ENCODE measurements around the gene RELL2. TPM values are rescaled to one million over a fixed set of nuclear protein-coding genes. Genes with fewer than 3 reads are reported as not detected.

RELL2 gene
- total RNA-seq, 2 experiments from 2014 or later: 28.0 to 43.1 TPM

DNA sequence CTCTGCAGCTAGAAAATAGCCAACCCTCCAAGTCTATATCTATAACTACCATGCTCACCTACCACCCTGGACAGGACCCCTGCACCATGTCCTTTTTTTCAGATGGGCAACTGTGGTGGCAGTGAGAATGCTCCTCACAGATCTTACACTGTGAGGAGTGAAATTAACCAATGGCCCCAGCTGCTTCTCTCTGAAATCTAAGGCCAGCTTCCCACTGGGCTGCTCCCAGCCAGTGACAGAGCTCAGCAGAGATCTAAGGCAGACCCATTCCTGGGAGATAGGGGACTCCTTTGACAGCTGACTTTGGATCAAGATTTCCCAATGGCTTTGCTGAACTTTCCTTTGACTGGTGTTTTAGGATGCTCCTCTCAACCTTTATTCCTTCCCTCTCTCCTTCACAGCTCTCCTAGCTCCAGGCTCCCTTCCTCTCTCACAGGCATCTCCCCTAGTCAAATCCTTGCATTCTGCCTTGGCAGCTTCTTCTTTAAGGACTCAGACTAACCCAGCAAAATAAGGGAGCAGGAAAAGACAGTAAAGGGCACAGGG, 46.9 kb downstream of the RELL2 start:
- POLR2A ChIA-PET: interaction anchor here (0.6 kb wide), 2 partner anchors 116 to 409 kb away, joined by 4 to 7 read pairs; no protein-coding TSS in a partner anchor
- H3K4me1 ChIP-seq (ENCODE audit: insufficient read depth, low read length, poor library complexity, severe bottlenecking): peaks cover 5% of the 10 kb centered on the region

DNA sequence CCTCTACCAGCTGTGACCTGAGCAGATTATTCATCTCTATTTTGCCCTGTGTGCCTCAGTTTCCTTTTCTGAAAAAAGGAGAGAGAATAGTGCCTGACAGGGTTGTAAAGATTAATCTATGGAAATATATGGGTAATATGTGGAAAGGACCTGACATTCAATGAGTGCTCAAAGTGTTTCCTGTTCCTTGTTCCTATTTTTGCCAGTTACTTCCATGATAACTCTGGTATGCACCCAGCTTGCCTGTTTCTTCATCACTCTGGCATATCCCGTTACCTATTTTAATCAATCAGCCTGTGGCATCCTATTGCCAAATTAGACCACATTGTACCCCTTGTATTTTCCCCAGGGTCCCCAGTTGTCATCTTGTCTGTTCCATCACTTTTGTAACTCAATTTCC, 48.8 kb downstream of the RELL2 start:
- Histone ChIP-seq H4K20me1 (ENCODE audit: insufficient read depth, low read length) (no peaks in the 10 kb centered on the region), H2AFZ (ENCODE audit: low read length) (no peak overlapping the region), H3K4me2 (ENCODE audit: low read length) (no peak overlapping the region), H3K4me1 (ENCODE audit: insufficient read depth, low read length, poor library complexity, severe bottlenecking) (peaks cover 5% of the 10 kb centered on the region), H3K9me3 (ENCODE audit: low read length) (no peaks in the 10 kb centered on the region), H3K36me3 (ENCODE audit: insufficient read depth, low read length) (no peaks in the 10 kb centered on the region), H3K79me2 (ENCODE audit: insufficient read depth, low read depth, low read length) (no peaks in the 10 kb centered on the region), H3K9me2 (ENCODE audit: insufficient read depth, low read length) (no peaks in the 10 kb centered on the region), H3K4me3 (ENCODE audit: low read depth, low read length, poor library complexity, severe bottlenecking) (no peak overlapping the region), H3K27ac (ENCODE audit: low read depth, low read length, poor library complexity, severe bottlenecking) (no peak overlapping the region)
- DNase-seq (ENCODE audit: low spot score): no peak
- POLR2A ChIA-PET: no interaction called here
- intact Hi-C loops (cut with micrococcal nuclease; ENCODE audit: unreplicated experiment): no loop called here
- TF ChIP-seq, protein P1, sequence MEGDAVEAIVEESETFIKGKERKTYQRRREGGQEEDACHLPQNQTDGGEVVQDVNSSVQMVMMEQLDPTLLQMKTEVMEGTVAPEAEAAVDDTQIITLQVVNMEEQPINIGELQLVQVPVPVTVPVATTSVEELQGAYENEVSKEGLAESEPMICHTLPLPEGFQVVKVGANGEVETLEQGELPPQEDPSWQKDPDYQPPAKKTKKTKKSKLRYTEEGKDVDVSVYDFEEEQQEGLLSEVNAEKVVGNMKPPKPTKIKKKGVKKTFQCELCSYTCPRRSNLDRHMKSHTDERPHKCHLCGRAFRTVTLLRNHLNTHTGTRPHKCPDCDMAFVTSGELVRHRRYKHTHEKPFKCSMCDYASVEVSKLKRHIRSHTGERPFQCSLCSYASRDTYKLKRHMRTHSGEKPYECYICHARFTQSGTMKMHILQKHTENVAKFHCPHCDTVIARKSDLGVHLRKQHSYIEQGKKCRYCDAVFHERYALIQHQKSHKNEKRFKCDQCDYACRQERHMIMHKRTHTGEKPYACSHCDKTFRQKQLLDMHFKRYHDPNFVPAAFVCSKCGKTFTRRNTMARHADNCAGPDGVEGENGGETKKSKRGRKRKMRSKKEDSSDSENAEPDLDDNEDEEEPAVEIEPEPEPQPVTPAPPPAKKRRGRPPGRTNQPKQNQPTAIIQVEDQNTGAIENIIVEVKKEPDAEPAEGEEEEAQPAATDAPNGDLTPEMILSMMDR (conservative IDR thresholded peaks at IDR 0.05; ENCODE audit: low read length): no peak
- TF ChIP-seq EZH2phosphoT487 (IDR thresholded peaks at IDR 0.05; ENCODE audit: borderline replicate concordance, low read depth, low read length): no peak
- CTCF ChIA-PET (ENCODE audit: unreplicated experiment): no interaction called here
- BruUV-seq (replicated peaks): no TSS peak

More for the DNA sequence above, 46.9 kb downstream of the RELL2 start:
- no peaks in the 10 kb centered on the region for H3K79me2 ChIP-seq (ENCODE audit: insufficient read depth, low read depth, low read length)
- H2AFZ ChIP-seq (ENCODE audit: low read length): no peak overlapping the region
- H3K4me2 ChIP-seq (ENCODE audit: low read length): no peak overlapping the region
- DNase-seq (ENCODE audit: low spot score): no peak
- no peaks in the 10 kb centered on the region for H3K9me3 ChIP-seq (ENCODE audit: low read length)
- BruUV-seq (replicated peaks): no TSS peak
- H3K9me2 ChIP-seq (ENCODE audit: insufficient read depth, low read length): no peaks in the 10 kb centered on the region
- TF ChIP-seq EZH2phosphoT487 (IDR thresholded peaks at IDR 0.05; ENCODE audit: borderline replicate concordance, low read depth, low read length): no peak
- TF ChIP-seq, protein P1 (conservative IDR thresholded peaks at IDR 0.05; ENCODE audit: low read length): no peak
- intact Hi-C loops (cut with micrococcal nuclease; ENCODE audit: unreplicated experiment): no loop called here
- H3K4me3 ChIP-seq (ENCODE audit: low read depth, low read length, poor library complexity, severe bottlenecking): no peak overlapping the region
- H3K27ac ChIP-seq (ENCODE audit: low read depth, low read length, poor library complexity, severe bottlenecking): no peak overlapping the region
- H3K36me3 ChIP-seq (ENCODE audit: insufficient read depth, low read length): no peaks in the 10 kb centered on the region
- no peaks in the 10 kb centered on the region for H4K20me1 ChIP-seq (ENCODE audit: insufficient read depth, low read length)
- CTCF ChIA-PET (ENCODE audit: unreplicated experiment): no interaction called here

DNA sequence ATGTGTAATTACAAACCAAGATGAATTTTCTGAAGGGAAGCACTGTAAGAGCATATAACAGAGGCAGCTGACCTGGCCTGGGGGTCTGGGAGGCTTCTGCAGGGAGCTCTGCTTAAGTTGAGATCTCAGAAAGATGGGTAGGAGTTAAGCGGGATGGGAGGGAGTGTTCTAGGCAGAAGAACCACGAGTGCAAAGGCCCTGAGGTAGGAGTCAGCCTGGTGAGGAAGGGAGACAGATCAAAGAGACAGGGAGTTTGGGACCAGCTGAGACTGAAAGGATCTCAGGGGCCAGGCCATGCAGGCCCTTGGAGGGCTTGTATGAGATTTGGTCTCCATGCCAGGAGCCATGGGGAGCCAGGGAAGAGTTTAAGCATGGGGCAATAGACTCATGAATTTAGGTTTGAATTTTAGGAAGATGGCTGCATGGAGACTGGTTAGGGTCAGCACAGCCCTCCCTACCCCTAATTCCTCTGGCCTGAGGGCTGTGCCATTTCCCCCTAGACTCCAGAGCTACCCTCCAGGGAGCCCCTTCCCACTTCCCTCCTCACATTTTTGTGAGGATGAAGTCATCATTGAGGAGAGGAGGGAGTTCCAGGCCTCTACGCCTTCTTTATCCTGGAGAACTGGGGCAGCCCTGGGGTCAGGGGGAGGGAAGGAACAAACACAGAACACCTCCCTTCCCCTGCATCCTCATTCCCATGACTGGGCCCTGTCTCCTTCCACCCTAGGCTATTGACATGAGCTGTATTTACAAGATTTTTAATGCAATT, 50.0 kb downstream of the RELL2 start:
- ChIA-PET POLR2A (no interaction called here), CTCF (ENCODE audit: unreplicated experiment) (no interaction called here)
- Histone ChIP-seq H3K79me2 (ENCODE audit: insufficient read depth, low read depth, low read length) (no peaks in the 10 kb centered on the region), H4K20me1 (ENCODE audit: insufficient read depth, low read length) (no peaks in the 10 kb centered on the region), H3K4me1 (ENCODE audit: insufficient read depth, low read length, poor library complexity, severe bottlenecking) (peaks cover 6% of the 10 kb centered on the region), H3K36me3 (ENCODE audit: insufficient read depth, low read length) (no peaks in the 10 kb centered on the region), H3K4me3 (ENCODE audit: low read depth, low read length, poor library complexity, severe bottlenecking) (no peak overlapping the region), H2AFZ (ENCODE audit: low read length) (no peak overlapping the region), H3K9me3 (ENCODE audit: low read length) (no peaks in the 10 kb centered on the region), H3K9me2 (ENCODE audit: insufficient read depth, low read length) (no peaks in the 10 kb centered on the region), H3K27ac (ENCODE audit: low read depth, low read length, poor library complexity, severe bottlenecking) (no peak overlapping the region), H3K4me2 (ENCODE audit: low read length) (no peak overlapping the region)
- TF ChIP-seq, protein P1 (conservative IDR thresholded peaks at IDR 0.05; ENCODE audit: low read length): no peak
- TF ChIP-seq EZH2phosphoT487 (IDR thresholded peaks at IDR 0.05; ENCODE audit: borderline replicate concordance, low read depth, low read length): no peak
- intact Hi-C loops (cut with micrococcal nuclease; ENCODE audit: unreplicated experiment): no loop called here
- no peak for DNase-seq (ENCODE audit: low spot score)
- no TSS peak for BruUV-seq (replicated peaks)

All from OCI-LY7 (cell line).